Panc1 (cell line): Measurements from ENCODE around the gene LINC01488.

ENCODE experiments used
- CTCF ChIP-seq: fragments of 450-650 bp; IDR thresholded peaks from 2 replicates; pipeline ENCODE4 v1.5.1; 2017; ENCODE audit warnings: mild to moderate bottlenecking
- TCF7L2 ChIP-seq: IDR thresholded peaks from 2 replicates; pipeline ENCODE4 v1.6.1; 2011; ENCODE audit warnings: mild to moderate bottlenecking, low read depth, low read length, inconsistent platforms

- TF ChIP-seq TCF7L2 (no peak), CTCF (no peak)
Observed at GRCh38 chr11:69434471-69434931, 47.0 kb upstream of the LINC01488 start.
